Suprapubic skin (tissue), 3 donors: ENCODE data around the gene HIF1A.

Experiments used
- CTCF ChIP-seq, 2 donors: fragments of 200-600 bp in 1 of 2; fragments of 450-650 bp in 1 of 2; sonication (generic) in 1 of 2; IDR thresholded peaks; one replicate each; pipeline ENCODE4 v1.5.1; 2016 to 2019; ENCODE audit warnings: antibody characterized with exemption in 2 of 2, mild to moderate bottlenecking in 1 of 2, moderate library complexity in 1 of 2
- EP300 ChIP-seq: sonication (generic); formaldehyde crosslinking; IDR thresholded peaks from one replicate; pipeline ENCODE4 v1.6.1; 2017; ENCODE audit warnings: antibody characterized with exemption
- POLR2A ChIP-seq, 2 donors: fragments of 450-650 bp; IDR thresholded peaks; one replicate each; pipeline ENCODE4 v1.6.1; 2017; ENCODE audit warnings: antibody characterized with exemption in 2 of 2, mild to moderate bottlenecking in 2 of 2, moderate library complexity in 2 of 2

- TF ChIP-seq CTCF (IDR thresholded peaks at IDR 0.05) (no peak), POLR2A (IDR thresholded peaks at IDR 0.05) (no peak), EP300 (no peak)
Measured at GRCh38 chr14:61662437-61663311, 32.6 kb upstream of the HIF1A start.
